HepG2 (cell line): ENCODE measurements around the gene KRT82. TPM values are rescaled to one million over a fixed set of nuclear protein-coding genes. Genes with fewer than 3 reads are reported as not detected.

Experiments
- ATAC-seq: fragments of 200-7000 bp; cut with Tn5 transposase; 3 replicates; pipeline ENCODE4 v1.9.1; 2020; ENCODE audit warnings: mild to moderate bottlenecking, moderate library complexity
- BruUV-seq: library from RNA; stranded (reverse); fragments of 400-500 nt; replicated peaks from 2 replicates; lab custom pipeline; 2021; lab: Mats Ljungman, UMichigan
- CTCF ChIA-PET: fragments of 300-600 bp; formaldehyde crosslinking; extraction: SDS; loops from one replicate; lab custom pipeline; 2021; ENCODE audit warnings: low total read pairs, inconsistent platforms, low intra/inter-chr PET ratio; lab: Yijun Ruan, JAX
- POLR2A ChIA-PET: fragments of 350-600 bp; sonication (Branson Sonifier 250); formaldehyde crosslinking; loops from one replicate; lab custom pipeline; 2020; ENCODE audit warnings: antibody characterized with exemption, inconsistent platforms; lab: Yijun Ruan, JAX
- DNase-seq: peaks from one replicate; pipeline ENCODE4 v3.0.0-alpha.2; 2015; ENCODE audit warnings: low spot score
- FAIRE-seq: peaks from 3 replicates; lab custom pipeline; 2011; peaks lifted over from hg19 to GRCh38; lab: Jason Lieb, UNC
- H2AFZ ChIP-seq: one replicate; pipeline ENCODE4 v1.6.1; 2011; ENCODE audit warnings: low read length, inconsistent platforms
- H3K27ac ChIP-seq: fragments of 300-600 bp; 3 replicates; pipeline ENCODE4 v1.8.0; 2011; ENCODE audit warnings: mixed run types, mild to moderate bottlenecking, mixed read lengths, low read length, inconsistent platforms; ENCODE audit not compliant: insufficient read depth; ENCODE audit errors: extremely low read length
- H3K27me3 ChIP-seq, 2 experiments: fragments of 200-600 bp in 1 of 2; 2 replicates in 1 of 2; 3 replicates in 1 of 2; pipeline versions ENCODE4 v1.6.0 to v1.8.0; 2011; ENCODE audit warnings: low read length in 2 of 2, mild to moderate bottlenecking in 2 of 2, moderate library complexity in 2 of 2, inconsistent platforms in 1 of 2; ENCODE audit not compliant: insufficient read depth in 2 of 2, control insufficient read depth in 1 of 2
- H3K36me3 ChIP-seq, 2 experiments: fragments of 200-600 bp in 1 of 2; replicated peaks in 1 of 2; 2 replicates in 1 of 2; 3 replicates in 1 of 2; pipeline versions ENCODE4 v1.5.1 to v1.8.0; 2011; ENCODE audit warnings: low read length in 2 of 2, inconsistent platforms in 1 of 2; ENCODE audit not compliant: insufficient read depth in 2 of 2, control insufficient read depth in 1 of 2
- H3K4me1 ChIP-seq: 2 replicates; pipeline ENCODE4 v1.5.1; 2012; ENCODE audit warnings: low read length, inconsistent platforms; ENCODE audit not compliant: insufficient read depth
- H3K4me2 ChIP-seq: 2 replicates; pipeline ENCODE4 v1.6.0; 2011; ENCODE audit warnings: low read depth, low read length, inconsistent platforms
- H3K4me3 ChIP-seq, 3 experiments: fragments of 200-600 bp in 1 of 3; sonication (generic), shearing (Covaris generic) in 1 of 3; replicated peaks in 1 of 3; 2 replicates each; pipeline ENCODE4 v1.5.1; 2011 to 2016; ENCODE audit warnings: low read length in 3 of 3, inconsistent platforms in 2 of 3, low read depth in 2 of 3, mild to moderate bottlenecking in 2 of 3, control low read depth in 1 of 3, mixed read lengths in 1 of 3; ENCODE audit not compliant: insufficient read depth in 1 of 3
- H3K79me2 ChIP-seq: one replicate; pipeline ENCODE4 v1.6.1; 2011; ENCODE audit warnings: low read length, inconsistent platforms; ENCODE audit not compliant: insufficient read depth
- H3K9ac ChIP-seq: 2 replicates; pipeline ENCODE4 v1.6.0; 2011; ENCODE audit warnings: mild to moderate bottlenecking, low read depth, low read length, inconsistent platforms; ENCODE audit not compliant: insufficient read depth
- H3K9me3 ChIP-seq: 2 replicates; pipeline ENCODE4 v1.5.1; 2012; ENCODE audit warnings: mild to moderate bottlenecking, low read length
- H4K20me1 ChIP-seq: 2 replicates; pipeline ENCODE4 v1.6.0; 2011; ENCODE audit warnings: inconsistent platforms, mild to moderate bottlenecking, low read length, moderate library complexity; ENCODE audit not compliant: insufficient read depth
- CHD4 ChIP-seq: fragments of 200-600 bp; sonication (generic); IDR thresholded peaks from 2 replicates; pipeline ENCODE4 v1.7.0; 2017; ENCODE audit warnings: mild to moderate bottlenecking, low read length, borderline replicate concordance
- KAT7 ChIP-seq: IDR thresholded peaks from 2 replicates; pipeline ENCODE4 v1.6.1; 2018; ENCODE audit warnings: borderline replicate concordance, missing compliant biosample characterization
- ZFX ChIP-seq: sonication (generic); formaldehyde crosslinking; IDR thresholded peaks from 2 replicates; pipeline ENCODE4 v1.4.0; 2020; ENCODE audit warnings: mild to moderate bottlenecking, low read depth, missing genetic modification reagents, moderate library complexity
- ZNF674 ChIP-seq: sonication (generic); formaldehyde crosslinking; IDR thresholded peaks from 2 replicates; pipeline ENCODE4 v1.5.0; 2020; ENCODE audit warnings: low read depth, mild to moderate bottlenecking, missing genetic modification reagents
- ZNF850 ChIP-seq: sonication (generic); formaldehyde crosslinking; conservative IDR thresholded peaks from 2 replicates; pipeline ENCODE4 v1.9.0; 2021; ENCODE audit warnings: mild to moderate bottlenecking, missing genetic modification reagents
- WGBS: methylation state at CpG from one replicate; pipeline ENCODE4 v1.1.6; 2017; ENCODE audit warnings: low lambda C conversion rate; 5-methylcytosine and 5-hydroxymethylcytosine counted together
- in situ Hi-C: cut with HindIII; loops from 2 replicates; pipeline ENCODE4 v1.10.0; 2017; ENCODE audit warnings: low pct_unique_long_range_greater_than_20kb; ENCODE audit not compliant: extremely low pct_ligation_motif_present
- intact Hi-C: fragments of 100-400 bp; cut with micrococcal nuclease; formaldehyde crosslinking; loops from one replicate; pipeline ENCODE4 v1.10.0; 2022; ENCODE audit not compliant: unreplicated experiment
- polyA plus RNA-seq, 8 experiments: library from polyadenylated mRNA; depleted of rRNA in 3 of 8; stranded (reverse) in 7 of 8; unstranded in 1 of 8; fragments of >200 nt; fragmentation: Illumina TruSeq in 4 of 8; extraction: Trizol in 4 of 8; gene quantifications; 2 replicates each; pipeline versions ENCODE4 v1.2.1 to v1.2.3, GENCODE V29; 2011 to 2016; ENCODE audit warnings: low read depth in 4 of 8, missing spikeins in 1 of 8, mixed read lengths in 1 of 8; ENCODE audit not compliant: insufficient read depth in 1 of 8
- total RNA-seq, 5 experiments: library from RNA; depleted of rRNA; stranded (reverse); fragments of >200 nt; fragmentation: Illumina TruSeq; extraction: Trizol; gene quantifications; 2 replicates each; pipeline ENCODE4 v1.2.3, GENCODE V29; 2016; ENCODE audit warnings: low read depth in 1 of 5
- TF ChIP-seq, protein P1 (sequence below): sonication (generic); formaldehyde crosslinking; IDR thresholded peaks from 2 replicates; pipeline ENCODE4 v1.4.0; 2020; ENCODE audit warnings: mild to moderate bottlenecking, missing genetic modification reagents
- TF ChIP-seq, protein P2 (sequence below): sonication (generic); formaldehyde crosslinking; IDR thresholded peaks from one replicate; pipeline ENCODE4 v1.5.1; 2020; ENCODE audit warnings: mild to moderate bottlenecking, missing genetic modification reagents; ENCODE audit errors: not compliant biosample characterization

KRT82 gene
- total and polyA plus RNA-seq, 2 of the 13 experiments (the other 11 are each of a cell fraction or from before 2014, with no cell fraction given): not detected

DNA sequence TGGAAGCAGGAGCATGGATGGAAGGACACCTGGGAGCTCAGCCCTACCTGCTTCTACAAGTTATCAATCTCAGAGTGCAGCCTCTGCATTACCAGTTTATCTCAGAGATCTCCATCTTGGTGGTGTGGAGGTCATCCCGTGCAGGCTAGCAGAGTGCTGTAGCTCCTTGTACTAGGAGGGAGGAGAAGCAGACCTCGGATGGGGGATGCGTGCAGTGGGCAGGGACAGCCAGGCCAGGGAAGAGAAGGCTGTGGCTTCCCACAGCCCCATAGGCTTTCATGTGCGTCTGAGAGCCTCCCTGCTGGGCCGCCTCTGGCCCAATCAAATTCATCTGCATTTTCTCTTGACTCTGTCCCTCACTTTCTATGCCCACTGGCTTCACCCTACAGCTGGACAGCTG is 8.8 kb upstream of the KRT82 start:
- 15% methylated on average over 3 of the region's 5 CpGs for WGBS
- POLR2A ChIA-PET: no interaction called here
- TF ChIP-seq ZNF850 (CRISPR knock-in tag) (no peak), CHD4 (no peak), ZFX (no peak), ZNF674 (CRISPR knock-in tag) (no peak), KAT7 (CRISPR knock-in tag) (no peak)
- TF ChIP-seq, protein P1, sequence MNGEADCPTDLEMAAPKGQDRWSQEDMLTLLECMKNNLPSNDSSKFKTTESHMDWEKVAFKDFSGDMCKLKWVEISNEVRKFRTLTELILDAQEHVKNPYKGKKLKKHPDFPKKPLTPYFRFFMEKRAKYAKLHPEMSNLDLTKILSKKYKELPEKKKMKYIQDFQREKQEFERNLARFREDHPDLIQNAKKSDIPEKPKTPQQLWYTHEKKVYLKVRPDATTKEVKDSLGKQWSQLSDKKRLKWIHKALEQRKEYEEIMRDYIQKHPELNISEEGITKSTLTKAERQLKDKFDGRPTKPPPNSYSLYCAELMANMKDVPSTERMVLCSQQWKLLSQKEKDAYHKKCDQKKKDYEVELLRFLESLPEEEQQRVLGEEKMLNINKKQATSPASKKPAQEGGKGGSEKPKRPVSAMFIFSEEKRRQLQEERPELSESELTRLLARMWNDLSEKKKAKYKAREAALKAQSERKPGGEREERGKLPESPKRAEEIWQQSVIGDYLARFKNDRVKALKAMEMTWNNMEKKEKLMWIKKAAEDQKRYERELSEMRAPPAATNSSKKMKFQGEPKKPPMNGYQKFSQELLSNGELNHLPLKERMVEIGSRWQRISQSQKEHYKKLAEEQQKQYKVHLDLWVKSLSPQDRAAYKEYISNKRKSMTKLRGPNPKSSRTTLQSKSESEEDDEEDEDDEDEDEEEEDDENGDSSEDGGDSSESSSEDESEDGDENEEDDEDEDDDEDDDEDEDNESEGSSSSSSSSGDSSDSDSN (CRISPR knock-in tag): no peak
- TF ChIP-seq, protein P2, sequence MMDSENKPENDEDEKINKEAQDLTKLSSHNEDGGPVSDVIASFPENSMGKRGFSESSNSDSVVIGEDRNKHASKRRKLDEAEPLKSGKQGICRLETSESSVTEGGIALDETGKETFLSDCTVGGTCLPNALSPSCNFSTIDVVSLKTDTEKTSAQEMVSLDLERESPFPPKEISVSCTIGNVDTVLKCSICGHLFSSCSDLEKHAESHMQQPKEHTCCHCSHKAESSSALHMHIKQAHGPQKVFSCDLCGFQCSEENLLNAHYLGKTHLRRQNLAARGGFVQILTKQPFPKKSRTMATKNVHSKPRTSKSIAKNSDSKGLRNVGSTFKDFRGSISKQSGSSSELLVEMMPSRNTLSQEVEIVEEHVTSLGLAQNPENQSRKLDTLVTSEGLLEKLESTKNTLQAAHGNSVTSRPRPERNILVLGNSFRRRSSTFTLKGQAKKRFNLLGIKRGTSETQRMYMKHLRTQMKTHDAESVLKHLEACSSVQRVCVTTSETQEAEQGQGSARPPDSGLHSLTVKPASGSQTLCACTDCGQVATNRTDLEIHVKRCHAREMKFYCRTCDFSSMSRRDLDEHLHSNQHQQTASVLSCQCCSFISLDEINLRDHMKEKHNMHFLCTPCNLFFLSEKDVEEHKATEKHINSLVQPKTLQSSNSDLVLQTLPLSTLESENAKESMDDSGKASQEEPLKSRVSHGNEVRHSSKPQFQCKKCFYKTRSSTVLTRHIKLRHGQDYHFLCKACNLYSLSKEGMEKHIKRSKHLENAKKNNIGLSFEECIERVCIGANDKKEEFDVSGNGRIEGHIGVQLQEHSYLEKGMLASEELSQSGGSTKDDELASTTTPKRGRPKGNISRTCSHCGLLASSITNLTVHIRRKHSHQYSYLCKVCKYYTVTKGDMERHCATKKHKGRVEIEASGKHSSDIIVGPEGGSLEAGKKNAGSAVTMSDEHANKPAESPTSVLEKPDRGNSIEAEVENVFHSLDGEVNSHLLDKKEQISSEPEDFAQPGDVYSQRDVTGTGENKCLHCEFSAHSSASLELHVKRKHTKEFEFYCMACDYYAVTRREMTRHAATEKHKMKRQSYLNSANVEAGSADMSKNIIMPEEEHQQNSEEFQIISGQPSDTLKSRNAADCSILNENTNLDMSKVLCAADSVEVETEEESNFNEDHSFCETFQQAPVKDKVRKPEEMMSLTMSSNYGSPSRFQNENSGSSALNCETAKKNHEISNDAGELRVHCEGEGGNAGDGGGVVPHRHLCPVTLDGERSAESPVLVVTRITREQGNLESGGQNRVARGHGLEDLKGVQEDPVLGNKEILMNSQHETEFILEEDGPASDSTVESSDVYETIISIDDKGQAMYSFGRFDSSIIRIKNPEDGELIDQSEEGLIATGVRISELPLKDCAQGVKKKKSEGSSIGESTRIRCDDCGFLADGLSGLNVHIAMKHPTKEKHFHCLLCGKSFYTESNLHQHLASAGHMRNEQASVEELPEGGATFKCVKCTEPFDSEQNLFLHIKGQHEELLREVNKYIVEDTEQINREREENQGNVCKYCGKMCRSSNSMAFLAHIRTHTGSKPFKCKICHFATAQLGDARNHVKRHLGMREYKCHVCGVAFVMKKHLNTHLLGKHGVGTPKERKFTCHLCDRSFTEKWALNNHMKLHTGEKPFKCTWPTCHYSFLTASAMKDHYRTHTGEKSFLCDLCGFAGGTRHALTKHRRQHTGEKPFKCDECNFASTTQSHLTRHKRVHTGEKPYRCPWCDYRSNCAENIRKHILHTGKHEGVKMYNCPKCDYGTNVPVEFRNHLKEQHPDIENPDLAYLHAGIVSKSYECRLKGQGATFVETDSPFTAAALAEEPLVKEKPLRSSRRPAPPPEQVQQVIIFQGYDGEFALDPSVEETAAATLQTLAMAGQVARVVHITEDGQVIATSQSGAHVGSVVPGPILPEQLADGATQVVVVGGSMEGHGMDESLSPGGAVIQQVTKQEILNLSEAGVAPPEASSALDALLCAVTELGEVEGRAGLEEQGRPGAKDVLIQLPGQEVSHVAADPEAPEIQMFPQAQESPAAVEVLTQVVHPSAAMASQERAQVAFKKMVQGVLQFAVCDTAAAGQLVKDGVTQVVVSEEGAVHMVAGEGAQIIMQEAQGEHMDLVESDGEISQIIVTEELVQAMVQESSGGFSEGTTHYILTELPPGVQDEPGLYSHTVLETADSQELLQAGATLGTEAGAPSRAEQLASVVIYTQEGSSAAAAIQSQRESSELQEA (CRISPR knock-in tag): no peak
- Histone ChIP-seq H3K4me3 (no peak overlapping the region), H3K4me1 (no peaks in the 10 kb centered on the region), H3K4me2 (no peak overlapping the region), H3K9me3 (no peaks in the 10 kb centered on the region), H3K27ac (no peak overlapping the region), H3K27me3 (no peaks in the 10 kb centered on the region; a peak in 1 of 5 replicates), H4K20me1 (no peaks in the 10 kb centered on the region), H3K36me3 (no peaks in the 10 kb centered on the region), H3K79me2 (no peaks in the 10 kb centered on the region), H3K9ac (no peak overlapping the region), H2AFZ (no peak overlapping the region)
- intact Hi-C loops: loop anchor here (1.0 kb wide), 1 partner anchor 23 kb away; no protein-coding TSS in a partner anchor
- ATAC-seq (no peak), FAIRE-seq (no peak), DNase-seq (no peak)
- CTCF ChIA-PET: no interaction called here
- BruUV-seq: no TSS peak
- in situ Hi-C loops: no loop called here
